DOHH2 (cell line): Measurements from ENCODE around the gene MACROD1.

ENCODE experiments used
- H3F3A ChIP-seq: fragments of 200-600 bp; sonication (generic), shearing (Covaris generic); 2 replicates; pipeline ENCODE4 v1.6.0; 2016; ENCODE audit warnings: antibody characterized with exemption, mild to moderate bottlenecking; ENCODE audit not compliant: control insufficient read depth, insufficient read depth
- H3K27ac ChIP-seq: fragments of 200-600 bp; sonication (generic); 2 replicates; pipeline ENCODE4 v1.5.1; 2014; ENCODE audit warnings: low read depth, mild to moderate bottlenecking, low read length, moderate library complexity
- H3K27me3 ChIP-seq: fragments of 200-600 bp; sonication (generic); 2 replicates; pipeline ENCODE4 v1.6.1; 2014; ENCODE audit warnings: mild to moderate bottlenecking, low read length, mixed read lengths; ENCODE audit not compliant: control insufficient read depth
- H3K36me3 ChIP-seq: fragments of 200-600 bp; sonication (generic); 2 replicates; pipeline ENCODE4 v1.6.1; 2014; ENCODE audit warnings: mild to moderate bottlenecking, low read length, moderate library complexity, mixed read lengths; ENCODE audit not compliant: control insufficient read depth
- H3K4me1 ChIP-seq: fragments of 200-600 bp; sonication (generic); 2 replicates; pipeline ENCODE4 v1.6.1; 2014; ENCODE audit warnings: mild to moderate bottlenecking, low read length, mixed read lengths; ENCODE audit not compliant: control insufficient read depth
- H3K4me2 ChIP-seq: fragments of 200-600 bp; sonication (generic); 2 replicates; pipeline ENCODE4 v1.6.0; 2014; ENCODE audit warnings: mild to moderate bottlenecking, low read length, moderate library complexity
- H3K4me3 ChIP-seq: fragments of 200-600 bp; sonication (generic); 2 replicates; pipeline ENCODE4 v1.5.1; 2014; ENCODE audit warnings: mild to moderate bottlenecking, low read length, mixed read lengths
- H3K79me2 ChIP-seq: fragments of 200-600 bp; sonication (generic); 2 replicates; pipeline ENCODE4 v1.6.1; 2014; ENCODE audit warnings: mild to moderate bottlenecking, low read length, mixed read lengths; ENCODE audit not compliant: control insufficient read depth
- H3K9me2 ChIP-seq: fragments of 200-600 bp; sonication (generic); replicated peaks from 2 replicates; pipeline ENCODE4 v1.6.1; 2014; ENCODE audit warnings: mild to moderate bottlenecking, low read length, mixed read lengths; ENCODE audit not compliant: control insufficient read depth
- H3K9me3 ChIP-seq: fragments of 200-600 bp; sonication (generic); 2 replicates; pipeline ENCODE4 v1.6.1; 2014; ENCODE audit warnings: antibody characterized with exemption, low read length, mixed read lengths; ENCODE audit not compliant: control insufficient read depth, insufficient read depth
- H4K20me1 ChIP-seq: fragments of 200-600 bp; sonication (generic); 2 replicates; pipeline ENCODE4 v1.6.0; 2014; ENCODE audit warnings: low read depth, mild to moderate bottlenecking, antibody characterized with exemption, low read length, moderate library complexity; ENCODE audit not compliant: control insufficient read depth, insufficient read depth
- EZH2phosphoT487 ChIP-seq: fragments of 200-600 bp; sonication (generic); IDR thresholded peaks from 2 replicates; pipeline ENCODE4 v1.6.1; 2017; ENCODE audit warnings: borderline replicate concordance, mild to moderate bottlenecking, antibody characterized with exemption, low read length, moderate library complexity, mixed read lengths
- TF ChIP-seq, protein P1 (sequence below): fragments of 200-600 bp; sonication (generic); IDR thresholded peaks from one replicate; pipeline ENCODE4 v1.5.1; 2014; ENCODE audit warnings: antibody characterized with exemption, mild to moderate bottlenecking, low read depth, low read length; ENCODE audit not compliant: poor library complexity, severe bottlenecking

The MACROD1 gene

GRCh38 chr11:64060861-64061444 is 105.0 kb downstream of the MACROD1 start:
- Histone ChIP-seq H4K20me1 (no peaks in the 10 kb centered on the region; the same call in 1 of the 2 replicates), H3K4me1 (peaks cover 11% of the 10 kb centered on the region), H3K4me2 (peak overlapping the region; percentile 88), H3K9me2 (no peaks in the 10 kb centered on the region), H3K27ac (no peak overlapping the region), H3K79me2 (no peaks in the 10 kb centered on the region), H3K4me3 (peak overlapping the region; percentile 67), H3F3A (no peaks in the 10 kb centered on the region), H3K36me3 (no peaks in the 10 kb centered on the region), H3K27me3 (peaks cover 11% of the 10 kb centered on the region), H3K9me3 (no peaks in the 10 kb centered on the region)
- TF ChIP-seq EZH2phosphoT487 = peak; percentile 72; the same call in 1 of the 2 replicates
- TF ChIP-seq, protein P1, sequence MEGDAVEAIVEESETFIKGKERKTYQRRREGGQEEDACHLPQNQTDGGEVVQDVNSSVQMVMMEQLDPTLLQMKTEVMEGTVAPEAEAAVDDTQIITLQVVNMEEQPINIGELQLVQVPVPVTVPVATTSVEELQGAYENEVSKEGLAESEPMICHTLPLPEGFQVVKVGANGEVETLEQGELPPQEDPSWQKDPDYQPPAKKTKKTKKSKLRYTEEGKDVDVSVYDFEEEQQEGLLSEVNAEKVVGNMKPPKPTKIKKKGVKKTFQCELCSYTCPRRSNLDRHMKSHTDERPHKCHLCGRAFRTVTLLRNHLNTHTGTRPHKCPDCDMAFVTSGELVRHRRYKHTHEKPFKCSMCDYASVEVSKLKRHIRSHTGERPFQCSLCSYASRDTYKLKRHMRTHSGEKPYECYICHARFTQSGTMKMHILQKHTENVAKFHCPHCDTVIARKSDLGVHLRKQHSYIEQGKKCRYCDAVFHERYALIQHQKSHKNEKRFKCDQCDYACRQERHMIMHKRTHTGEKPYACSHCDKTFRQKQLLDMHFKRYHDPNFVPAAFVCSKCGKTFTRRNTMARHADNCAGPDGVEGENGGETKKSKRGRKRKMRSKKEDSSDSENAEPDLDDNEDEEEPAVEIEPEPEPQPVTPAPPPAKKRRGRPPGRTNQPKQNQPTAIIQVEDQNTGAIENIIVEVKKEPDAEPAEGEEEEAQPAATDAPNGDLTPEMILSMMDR = no peak

GRCh38 chr11:64060263-64060860 is 105.6 kb downstream of the MACROD1 start:
- Histone ChIP-seq H3K79me2 (no peaks in the 10 kb centered on the region), H3K4me1 (peaks cover 11% of the 10 kb centered on the region), H4K20me1 (no peaks in the 10 kb centered on the region; the same call in 1 of the 2 replicates), H3K36me3 (no peaks in the 10 kb centered on the region), H3K9me3 (no peaks in the 10 kb centered on the region), H3K4me3 (peak overlapping the region; percentile 67), H3K27ac (no peak overlapping the region), H3F3A (no peaks in the 10 kb centered on the region), H3K4me2 (peak overlapping the region; percentile 88), H3K27me3 (peaks cover 11% of the 10 kb centered on the region), H3K9me2 (no peaks in the 10 kb centered on the region)
- no peak for TF ChIP-seq EZH2phosphoT487
- TF ChIP-seq, protein P1 = no peak

GRCh38 chr11:64059339-64060140 is 106.4 kb downstream of the MACROD1 start:
- no peaks in the 10 kb centered on the region for H3K79me2 ChIP-seq
- H3K9me2 ChIP-seq = no peaks in the 10 kb centered on the region
- H4K20me1 ChIP-seq = no peaks in the 10 kb centered on the region; the same call in 1 of the 2 replicates
- no peak for TF ChIP-seq EZH2phosphoT487
- TF ChIP-seq, protein P1 = no peak
- no peaks in the 10 kb centered on the region for H3K36me3 ChIP-seq
- no peaks in the 10 kb centered on the region for H3F3A ChIP-seq
- no peak overlapping the region for H3K4me3 ChIP-seq
- H3K9me3 ChIP-seq = no peaks in the 10 kb centered on the region
- peaks cover 11% of the 10 kb centered on the region for H3K27me3 ChIP-seq
- no peak overlapping the region for H3K27ac ChIP-seq
- H3K4me2 ChIP-seq = no peak overlapping the region
- H3K4me1 ChIP-seq = peaks cover 11% of the 10 kb centered on the region
